22Rv1 (cell line): ENCODE data around the gene TMC6.

Experiments used
- CTCF ChIP-seq: fragments of 450-650 bp; IDR thresholded peaks from 2 replicates; pipeline ENCODE4 v1.5.1; 2017; ENCODE audit warnings: mild to moderate bottlenecking
- ZFX ChIP-seq: fragments of 450-650 bp; IDR thresholded peaks from 2 replicates; pipeline ENCODE4 v1.6.1; 2017; ENCODE audit warnings: antibody characterized with exemption, borderline replicate concordance

GRCh38 chr17:78120971-78121800 is 7.4 kb downstream of the TMC6 start:
- no peak for TF ChIP-seq CTCF
- no peak for TF ChIP-seq ZFX
